ENCODE results near the gene SOHLH1.

- TF ChIP-seq GATA3 (IDR thresholded peaks at IDR 0.05; ENCODE audit: low read depth, low read length): no peak
- no peak for TF ChIP-seq GATA2 (IDR thresholded peaks at IDR 0.05; ENCODE audit: low read depth, low read length)
Measured at GRCh38 chr9:135697226-135697625, 2.1 kb downstream of the SOHLH1 start.

All from SH-SY5Y (cell line).